ENCODE data around the gene TNIK. TPM values are rescaled to one million over a fixed set of nuclear protein-coding genes. Genes with fewer than 3 reads are reported as not detected.

The TNIK gene
- total and polyA plus RNA-seq, 4 donors, result 3.7 to 9.8 (median 5.2) TPM

DNA sequence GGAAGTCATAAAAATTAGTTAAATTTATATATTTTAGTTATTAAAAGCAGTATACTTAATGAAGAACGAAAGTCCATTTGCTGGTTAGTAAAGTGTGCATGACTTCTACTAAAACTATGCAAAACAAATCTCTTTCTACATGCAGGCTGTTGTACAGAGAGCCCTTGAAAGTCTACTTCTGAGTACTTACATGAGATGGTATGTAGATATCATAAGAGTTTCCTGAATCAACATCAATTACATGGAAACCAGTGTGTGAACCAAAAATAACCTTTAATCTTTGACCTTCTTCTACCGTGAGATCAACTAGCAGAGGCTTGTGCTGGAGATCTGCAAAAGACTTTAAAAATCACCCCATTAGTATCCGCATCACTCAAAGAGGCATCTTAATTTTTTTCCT lies 391.5 kb downstream of the TNIK start:
- WGBS, result 74% methylated on average over 3 of the region's 3 CpGs
- Histone ChIP-seq H3K27ac (ENCODE audit: low read depth in 1 of 2, low read length in 2 of 2) (no peak overlapping the region), H3K9me3 (ENCODE audit: control insufficient read depth in 4 of 4, low read length in 3 of 4) (no peaks in the 10 kb centered on the region), H3K9ac (ENCODE audit: low read depth in 1 of 2, low read length in 2 of 2) (no peak overlapping the region), H3K36me3 (ENCODE audit: control insufficient read depth in 4 of 4, insufficient read depth in 3 of 4, low read depth in 1 of 4, low read length in 3 of 4) (no peaks in the 10 kb centered on the region), H3K4me1 (ENCODE audit: control insufficient read depth in 4 of 4, insufficient read depth in 4 of 4, low read length in 3 of 4) (no peaks in the 10 kb centered on the region), H3K27me3 (ENCODE audit: control insufficient read depth in 4 of 4, insufficient read depth in 4 of 4, low read length in 3 of 4) (no peaks in the 10 kb centered on the region), H3K4me3 (ENCODE audit: low read depth in 1 of 3, low read length in 3 of 3) (no peak overlapping the region)
- TF ChIP-seq NR2F2 (IDR thresholded peaks at IDR 0.05), result peak; percentile 14
- no peak for TF ChIP-seq HNF4G (IDR thresholded peaks at IDR 0.05)
- DNase-seq (ENCODE audit: low spot score), result no peak

DNA sequence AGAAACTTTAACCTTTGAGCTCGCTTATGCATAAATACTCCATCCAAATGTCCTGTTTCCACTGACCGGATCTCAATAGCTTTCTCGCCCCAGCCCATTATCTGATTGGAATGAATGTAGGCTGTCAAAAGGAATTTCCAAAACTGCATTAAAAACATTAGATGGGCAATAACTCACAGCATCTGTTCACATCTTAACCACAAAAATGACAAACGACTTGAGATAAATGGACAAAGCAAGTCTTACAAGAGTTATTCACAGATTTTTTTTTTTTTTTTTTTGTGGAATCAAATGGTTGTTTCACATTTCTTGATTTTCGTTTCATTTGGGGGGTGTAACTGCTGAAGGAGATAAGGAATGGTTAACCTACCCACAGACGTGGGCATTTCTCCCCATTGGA lies 394.0 kb downstream of the TNIK start:
- H3K4me3 ChIP-seq (ENCODE audit: low read depth in 1 of 3, low read length in 3 of 3), result no peak overlapping the region
- H3K9me3 ChIP-seq (ENCODE audit: control insufficient read depth in 4 of 4, low read length in 3 of 4), result no peaks in the 10 kb centered on the region
- H3K27me3 ChIP-seq (ENCODE audit: control insufficient read depth in 4 of 4, insufficient read depth in 4 of 4, low read length in 3 of 4), result no peaks in the 10 kb centered on the region
- no peaks in the 10 kb centered on the region for H3K36me3 ChIP-seq (ENCODE audit: control insufficient read depth in 4 of 4, insufficient read depth in 3 of 4, low read depth in 1 of 4, low read length in 3 of 4)
- no peaks in the 10 kb centered on the region for H3K4me1 ChIP-seq (ENCODE audit: control insufficient read depth in 4 of 4, insufficient read depth in 4 of 4, low read length in 3 of 4)
- no peak for TF ChIP-seq HNF4G (IDR thresholded peaks at IDR 0.05)
- no peak for TF ChIP-seq ZBTB33 (IDR thresholded peaks at IDR 0.05)
- TF ChIP-seq SP1 (IDR thresholded peaks at IDR 0.05), result no peak
- no peak for TF ChIP-seq NR2F2 (IDR thresholded peaks at IDR 0.05)
- TF ChIP-seq TAF1 (conservative IDR thresholded peaks at IDR 0.05), result no peak
- no peak for TF ChIP-seq GABPA (IDR thresholded peaks at IDR 0.05 in 1 of 2, conservative IDR thresholded peaks at IDR 0.05 in 1 of 2)
- TF ChIP-seq HNF4A (conservative IDR thresholded peaks at IDR 0.05), result no peak
- no peak for TF ChIP-seq MAX (IDR thresholded peaks at IDR 0.05)
- TF ChIP-seq, protein P1, sequence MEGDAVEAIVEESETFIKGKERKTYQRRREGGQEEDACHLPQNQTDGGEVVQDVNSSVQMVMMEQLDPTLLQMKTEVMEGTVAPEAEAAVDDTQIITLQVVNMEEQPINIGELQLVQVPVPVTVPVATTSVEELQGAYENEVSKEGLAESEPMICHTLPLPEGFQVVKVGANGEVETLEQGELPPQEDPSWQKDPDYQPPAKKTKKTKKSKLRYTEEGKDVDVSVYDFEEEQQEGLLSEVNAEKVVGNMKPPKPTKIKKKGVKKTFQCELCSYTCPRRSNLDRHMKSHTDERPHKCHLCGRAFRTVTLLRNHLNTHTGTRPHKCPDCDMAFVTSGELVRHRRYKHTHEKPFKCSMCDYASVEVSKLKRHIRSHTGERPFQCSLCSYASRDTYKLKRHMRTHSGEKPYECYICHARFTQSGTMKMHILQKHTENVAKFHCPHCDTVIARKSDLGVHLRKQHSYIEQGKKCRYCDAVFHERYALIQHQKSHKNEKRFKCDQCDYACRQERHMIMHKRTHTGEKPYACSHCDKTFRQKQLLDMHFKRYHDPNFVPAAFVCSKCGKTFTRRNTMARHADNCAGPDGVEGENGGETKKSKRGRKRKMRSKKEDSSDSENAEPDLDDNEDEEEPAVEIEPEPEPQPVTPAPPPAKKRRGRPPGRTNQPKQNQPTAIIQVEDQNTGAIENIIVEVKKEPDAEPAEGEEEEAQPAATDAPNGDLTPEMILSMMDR (IDR thresholded peaks at IDR 0.05; ENCODE audit: low read depth, low read length, missing input control), result no peak
- no peak for TF ChIP-seq RAD21 (IDR thresholded peaks at IDR 0.05)
- TF ChIP-seq FOXA1 (IDR thresholded peaks at IDR 0.05), result no peak
- no peak for TF ChIP-seq FOXA2 (IDR thresholded peaks at IDR 0.05)
- TF ChIP-seq RXRA (IDR thresholded peaks at IDR 0.05), result no peak
- no peak for TF ChIP-seq JUND (IDR thresholded peaks at IDR 0.05)
- no peak for TF ChIP-seq EGR1 (IDR thresholded peaks at IDR 0.05; ENCODE audit: low read depth in 2 of 2)
- TF ChIP-seq REST (IDR thresholded peaks at IDR 0.05), result no peak
- WGBS, result 94% methylated on average over 6 of the region's 6 CpGs
- no peak for DNase-seq (ENCODE audit: low spot score)
- no peak overlapping the region for H3K9ac ChIP-seq (ENCODE audit: low read depth in 1 of 2, low read length in 2 of 2)
- no peak overlapping the region for H3K27ac ChIP-seq (ENCODE audit: low read depth in 1 of 2, low read length in 2 of 2)
